Ectodermal cell (in vitro differentiated cells): ENCODE results near the gene NFAT5.

ENCODE experiments used
- H3K27ac ChIP-seq: 2 replicates; pipeline ENCODE4 v1.7.0; 2013; ENCODE audit warnings: mild to moderate bottlenecking, low read depth, low read length; ENCODE audit not compliant: insufficient read depth, poor library complexity, severe bottlenecking
- H3K27me3 ChIP-seq: 2 replicates; pipeline ENCODE4 v1.7.0; 2013; ENCODE audit warnings: mild to moderate bottlenecking, low read length; ENCODE audit not compliant: insufficient read depth, control insufficient read depth, poor library complexity, severe bottlenecking
- H3K36me3 ChIP-seq: one replicate; pipeline ENCODE4 v1.7.0; 2013; ENCODE audit warnings: low read length; ENCODE audit not compliant: control insufficient read depth, insufficient read depth
- H3K4me1 ChIP-seq: one replicate; pipeline ENCODE4 v1.7.0; 2013; ENCODE audit warnings: low read length; ENCODE audit not compliant: control insufficient read depth, insufficient read depth
- H3K4me3 ChIP-seq: 2 replicates; pipeline ENCODE4 v1.7.0; 2013; ENCODE audit warnings: low read depth, low read length, control low read depth; ENCODE audit not compliant: insufficient read depth
- H3K9me3 ChIP-seq: 2 replicates; pipeline ENCODE4 v1.7.0; 2013; ENCODE audit warnings: mild to moderate bottlenecking, low read length, moderate library complexity; ENCODE audit not compliant: control insufficient read depth
- WGBS, 2 experiments: methylation state at CpG; one replicate each; pipeline ENCODE4 v1.1.7; 2013; ENCODE audit warnings: missing lambda C conversion rate in 2 of 2; 5-methylcytosine and 5-hydroxymethylcytosine counted together

NFAT5 gene

GRCh38 chr16:69613378-69614154, 47.8 kb downstream of the NFAT5 start:
- Histone ChIP-seq H3K27ac (no peak overlapping the region), H3K4me3 (no peak overlapping the region), H3K9me3 (no peaks in the 10 kb centered on the region), H3K4me1 (peaks cover 4% of the 10 kb centered on the region), H3K36me3 (no peaks in the 10 kb centered on the region), H3K27me3 (no peaks in the 10 kb centered on the region)
- 88 to 100% methylated on average over 1 of the region's 1 CpG for WGBS, 2 experiments

GRCh38 chr16:69615528-69615927, 49.8 kb downstream of the NFAT5 start:
- no peaks in the 10 kb centered on the region for H3K36me3 ChIP-seq
- H3K4me3 ChIP-seq, result no peak overlapping the region
- 86 to 95% methylated on average over 2 of the region's 2 CpGs for WGBS, 2 experiments
- peaks cover 3% of the 10 kb centered on the region for H3K4me1 ChIP-seq
- no peaks in the 10 kb centered on the region for H3K9me3 ChIP-seq
- no peak overlapping the region for H3K27ac ChIP-seq
- H3K27me3 ChIP-seq, result no peaks in the 10 kb centered on the region

- no peaks in the 10 kb centered on the region for H3K9me3 ChIP-seq
- no peaks in the 10 kb centered on the region for H3K27me3 ChIP-seq
- no peaks in the 10 kb centered on the region for H3K4me1 ChIP-seq
- 92% methylated on average over 4 of the region's 4 CpGs for WGBS, 2 experiments
- no peaks in the 10 kb centered on the region for H3K36me3 ChIP-seq
- no peak overlapping the region for H3K4me3 ChIP-seq
- no peak overlapping the region for H3K27ac ChIP-seq
Measured at GRCh38 chr16:69616082-69616481, 50.3 kb downstream of the NFAT5 start.

DNA sequence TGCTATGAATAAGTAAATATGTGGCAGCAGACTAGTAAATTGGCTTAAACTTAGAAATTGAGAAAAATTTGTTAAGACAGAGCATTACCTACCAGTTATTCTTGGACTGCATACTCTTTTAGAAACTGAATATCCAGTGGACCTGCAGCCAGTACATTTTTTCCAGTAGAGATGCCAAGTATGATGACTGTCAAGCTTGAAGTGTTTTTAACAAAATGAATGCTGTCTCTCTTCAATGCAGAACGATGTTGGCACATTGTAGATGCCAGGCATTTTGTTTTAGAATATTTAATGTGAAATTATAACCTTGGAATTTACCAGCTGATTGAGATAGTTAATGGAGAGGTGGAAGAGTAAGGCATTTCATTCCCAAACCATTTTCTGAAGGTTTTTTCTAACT, 52.5 kb downstream of the NFAT5 start:
- Histone ChIP-seq H3K9me3 (no peaks in the 10 kb centered on the region), H3K4me3 (no peak overlapping the region), H3K4me1 (no peaks in the 10 kb centered on the region), H3K36me3 (no peaks in the 10 kb centered on the region), H3K27ac (no peak overlapping the region), H3K27me3 (no peaks in the 10 kb centered on the region)
- WGBS, 2 experiments, result 91 to 100% methylated on average over 1 of the region's 1 CpG

- no peaks in the 10 kb centered on the region for H3K4me1 ChIP-seq
- no peaks in the 10 kb centered on the region for H3K27me3 ChIP-seq
- no peaks in the 10 kb centered on the region for H3K36me3 ChIP-seq
- H3K9me3 ChIP-seq, result no peaks in the 10 kb centered on the region
- no peak overlapping the region for H3K27ac ChIP-seq
- WGBS, 2 experiments, result 95 to 100% methylated on average over 3 of the region's 3 CpGs
- H3K4me3 ChIP-seq, result no peak overlapping the region
Measured at GRCh38 chr16:69618721-69619120, 53.0 kb downstream of the NFAT5 start.

DNA sequence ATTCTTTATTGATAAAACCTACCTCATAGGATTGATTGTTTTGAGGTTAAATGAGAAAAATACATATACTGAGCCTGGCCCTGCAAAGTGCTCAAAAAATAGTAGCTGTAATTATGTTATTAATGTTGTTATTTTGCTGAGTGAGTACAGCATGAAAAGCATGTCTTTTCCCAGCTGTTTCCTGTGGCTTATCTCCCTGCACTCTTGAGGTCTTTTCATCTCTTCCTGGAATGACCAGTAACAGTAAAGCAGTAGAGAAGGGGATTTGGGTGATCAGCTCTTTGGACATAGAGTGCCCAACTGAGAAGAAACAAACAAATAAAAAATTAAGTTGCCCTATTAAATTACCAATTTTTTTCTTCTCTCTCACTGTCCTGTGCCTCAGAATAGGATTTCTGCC, 53.7 kb downstream of the NFAT5 start:
- Histone ChIP-seq H3K36me3 (no peaks in the 10 kb centered on the region), H3K4me3 (no peak overlapping the region), H3K27ac (no peak overlapping the region), H3K4me1 (no peaks in the 10 kb centered on the region), H3K9me3 (no peaks in the 10 kb centered on the region), H3K27me3 (no peaks in the 10 kb centered on the region)

GRCh38 chr16:69620573-69620972, 54.8 kb downstream of the NFAT5 start:
- no peak overlapping the region for H3K27ac ChIP-seq
- 86% methylated on average over 1 of the region's 1 CpG; no CpG with 5 or more reads in 1 of the 2 experiments for WGBS, 2 experiments
- no peaks in the 10 kb centered on the region for H3K9me3 ChIP-seq
- no peaks in the 10 kb centered on the region for H3K27me3 ChIP-seq
- no peaks in the 10 kb centered on the region for H3K36me3 ChIP-seq
- H3K4me1 ChIP-seq, result no peaks in the 10 kb centered on the region
- no peak overlapping the region for H3K4me3 ChIP-seq

GRCh38 chr16:69621225-69621624, 55.5 kb downstream of the NFAT5 start:
- 100% methylated on average over 1 of the region's 1 CpG; no CpG with 5 or more reads in 1 of the 2 experiments for WGBS, 2 experiments
- no peaks in the 10 kb centered on the region for H3K27me3 ChIP-seq
- no peaks in the 10 kb centered on the region for H3K36me3 ChIP-seq
- H3K4me3 ChIP-seq, result no peak overlapping the region
- no peak overlapping the region for H3K27ac ChIP-seq
- no peaks in the 10 kb centered on the region for H3K4me1 ChIP-seq
- no peaks in the 10 kb centered on the region for H3K9me3 ChIP-seq

DNA sequence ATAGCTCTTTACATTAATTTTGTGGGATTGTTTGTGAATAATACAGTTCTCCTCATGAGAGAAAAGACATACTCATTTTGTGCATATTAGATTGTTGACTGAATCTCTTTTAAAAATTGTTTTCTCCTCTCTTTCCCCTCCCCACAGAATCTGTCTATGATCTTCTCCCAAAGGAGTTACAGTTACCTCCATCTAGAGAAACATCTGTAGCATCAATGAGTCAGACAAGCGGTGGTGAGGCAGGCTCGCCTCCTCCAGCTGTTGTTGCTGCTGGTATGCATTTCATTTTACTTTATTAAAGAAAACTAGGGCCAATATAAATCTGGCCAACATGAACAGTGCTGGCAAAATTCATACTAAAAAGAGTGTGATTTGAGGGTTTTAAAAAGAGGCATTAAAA, 60.5 kb downstream of the NFAT5 start:
- Histone ChIP-seq H3K4me3 (no peak overlapping the region), H3K36me3 (no peaks in the 10 kb centered on the region), H3K27me3 (no peaks in the 10 kb centered on the region), H3K4me1 (no peaks in the 10 kb centered on the region), H3K9me3 (no peaks in the 10 kb centered on the region), H3K27ac (no peak overlapping the region)
- 100% methylated on average over 1 to 2 of the region's 2 CpGs for WGBS, 2 experiments

DNA sequence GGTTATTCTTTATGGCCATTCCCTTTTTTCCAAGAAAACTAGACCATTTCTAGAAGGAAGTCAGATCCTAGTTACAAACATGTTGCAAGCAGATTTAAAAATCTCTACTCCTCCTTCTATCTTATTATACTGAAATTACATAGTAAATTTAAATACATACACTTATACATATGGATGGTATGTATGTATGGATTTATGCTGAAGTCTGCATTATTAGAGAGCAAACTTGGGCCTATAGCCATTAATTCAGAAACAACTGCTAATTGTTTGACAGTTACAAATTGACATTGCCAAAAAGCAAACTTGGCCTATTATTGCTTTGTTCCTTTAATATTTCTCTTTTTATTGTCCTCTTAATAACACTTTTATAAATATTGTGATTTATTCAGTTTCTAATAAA, 67.1 kb downstream of the NFAT5 start:
- peaks cover 2% of the 10 kb centered on the region for H3K9me3 ChIP-seq
- no peak overlapping the region for H3K4me3 ChIP-seq
- peaks cover 10% of the 10 kb centered on the region for H3K36me3 ChIP-seq
- H3K27me3 ChIP-seq, result no peaks in the 10 kb centered on the region
- H3K27ac ChIP-seq, result no peak overlapping the region
- no peaks in the 10 kb centered on the region for H3K4me1 ChIP-seq

- Histone ChIP-seq H3K4me1 (no peaks in the 10 kb centered on the region), H3K36me3 (peaks cover 10% of the 10 kb centered on the region), H3K27ac (no peak overlapping the region), H3K27me3 (no peaks in the 10 kb centered on the region), H3K4me3 (no peak overlapping the region), H3K9me3 (peaks cover 2% of the 10 kb centered on the region)
Measured at GRCh38 chr16:69633375-69633774, 67.6 kb downstream of the NFAT5 start.
